NK-92 (cell line): Measurements from ENCODE around the gene ARHGEF12.

ENCODE experiments used
- DNase-seq: peaks from one replicate; lab custom pipeline; 2025; ENCODE audit not compliant: unreplicated experiment; lab: John Stamatoyannopoulos, UW

Gene ARHGEF12

DNA sequence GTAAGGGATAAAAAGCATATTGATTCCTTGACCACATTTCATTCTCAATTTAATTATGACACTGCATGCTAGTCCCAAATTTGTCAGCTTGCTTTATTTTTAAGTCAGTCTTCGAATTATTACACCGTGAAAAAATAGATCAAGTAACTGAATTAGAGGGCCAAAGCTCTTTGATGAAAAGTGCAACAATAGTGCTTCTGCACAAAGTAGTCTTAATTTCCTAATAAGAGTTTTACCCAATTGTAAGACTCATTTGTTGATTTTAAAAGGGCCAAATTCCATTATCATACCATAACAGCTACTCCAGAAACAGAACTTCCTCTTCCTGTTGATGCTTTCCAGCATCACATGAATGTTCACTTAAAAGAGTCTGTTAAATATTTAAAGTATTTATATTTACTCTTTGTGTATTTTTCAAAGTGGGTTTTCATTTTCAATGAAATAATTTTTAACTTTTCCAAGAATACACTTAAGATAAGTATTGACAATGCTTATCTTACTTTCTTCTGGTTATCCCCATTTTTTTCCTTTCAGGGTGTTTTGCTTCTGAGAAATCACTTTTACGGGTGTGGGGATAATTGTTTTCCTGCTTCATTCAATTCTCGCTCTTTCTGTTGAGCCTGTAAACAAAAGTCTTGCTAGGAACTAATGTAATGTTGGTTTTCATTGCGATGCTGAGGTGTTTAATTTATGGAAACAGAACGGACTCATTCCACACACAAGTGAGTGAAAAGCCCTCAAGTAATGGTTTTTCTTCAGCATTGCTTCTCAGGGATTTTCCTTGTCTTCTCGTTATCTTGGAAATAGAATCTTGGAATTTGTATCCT, 2.1 kb downstream of the ARHGEF12 start:
- no peak for DNase-seq

DNA sequence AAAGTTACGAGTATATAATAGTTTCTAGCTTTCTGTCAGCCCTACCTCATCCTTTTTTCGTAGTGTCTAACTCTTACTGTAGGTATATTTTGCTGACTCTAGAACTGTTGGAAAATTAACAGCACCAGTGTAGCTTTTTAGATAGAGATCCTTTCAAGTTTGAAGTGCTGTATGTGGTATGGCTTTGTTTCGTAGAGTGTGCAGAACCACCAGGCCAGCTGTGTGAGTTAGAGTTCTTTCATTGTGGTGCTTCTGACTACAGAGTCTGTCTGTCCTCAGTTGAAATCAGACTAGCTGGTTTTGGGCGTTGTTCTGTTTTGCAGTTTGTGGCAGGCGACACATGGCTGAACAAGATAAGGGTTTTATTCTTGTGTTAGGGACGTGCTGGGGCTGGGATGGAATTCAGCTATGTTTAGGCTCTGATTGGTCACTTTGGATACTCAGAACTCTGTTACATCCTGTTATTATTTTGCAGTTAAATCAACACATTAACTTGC, 3.2 kb downstream of the ARHGEF12 start:
- no peak for DNase-seq

DNA sequence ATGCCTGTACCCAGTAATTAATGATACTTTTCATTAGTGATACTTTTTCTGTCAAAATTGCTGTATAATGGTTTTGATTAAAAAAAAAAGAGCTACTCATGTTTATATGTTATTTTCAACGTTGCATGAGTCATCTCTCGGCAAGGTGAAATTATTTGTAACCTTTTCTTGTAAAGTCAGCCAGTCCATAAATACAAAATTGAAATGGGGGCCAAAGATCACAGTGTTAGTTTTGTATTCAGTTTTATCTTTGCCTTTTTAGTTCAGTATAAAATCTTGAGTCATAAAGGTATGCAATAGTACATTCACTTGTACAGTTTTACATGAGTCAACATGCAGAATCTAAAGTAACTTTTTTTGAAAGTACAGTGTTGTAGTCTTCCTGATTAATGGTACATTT, 4.3 kb downstream of the ARHGEF12 start:
- no peak for DNase-seq

DNA sequence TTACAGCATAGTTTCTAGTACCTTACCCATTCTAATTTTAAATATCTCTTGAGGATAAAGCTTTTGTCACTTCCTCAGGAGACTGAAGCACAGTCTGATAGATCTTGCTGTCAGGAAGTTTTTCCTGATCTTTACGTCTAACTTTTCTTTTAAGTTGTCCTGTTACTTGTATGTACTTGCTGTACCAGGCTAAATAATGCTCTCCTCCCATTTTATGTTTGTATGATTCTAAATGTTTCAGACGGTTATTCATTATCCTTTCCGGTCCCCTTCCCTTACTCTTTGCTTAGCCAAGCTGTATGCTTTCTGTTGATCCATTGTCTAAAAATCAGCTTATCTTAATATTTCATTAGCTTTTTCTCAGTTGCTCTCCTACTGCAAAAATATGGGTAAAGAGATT, 6.0 kb downstream of the ARHGEF12 start:
- DNase-seq: no peak

GRCh38 chr11:120342678-120343077, 6.5 kb downstream of the ARHGEF12 start:
- DNase-seq: no peak

GRCh38 chr11:120343429-120343828, 7.2 kb downstream of the ARHGEF12 start:
- DNase-seq: no peak

DNA sequence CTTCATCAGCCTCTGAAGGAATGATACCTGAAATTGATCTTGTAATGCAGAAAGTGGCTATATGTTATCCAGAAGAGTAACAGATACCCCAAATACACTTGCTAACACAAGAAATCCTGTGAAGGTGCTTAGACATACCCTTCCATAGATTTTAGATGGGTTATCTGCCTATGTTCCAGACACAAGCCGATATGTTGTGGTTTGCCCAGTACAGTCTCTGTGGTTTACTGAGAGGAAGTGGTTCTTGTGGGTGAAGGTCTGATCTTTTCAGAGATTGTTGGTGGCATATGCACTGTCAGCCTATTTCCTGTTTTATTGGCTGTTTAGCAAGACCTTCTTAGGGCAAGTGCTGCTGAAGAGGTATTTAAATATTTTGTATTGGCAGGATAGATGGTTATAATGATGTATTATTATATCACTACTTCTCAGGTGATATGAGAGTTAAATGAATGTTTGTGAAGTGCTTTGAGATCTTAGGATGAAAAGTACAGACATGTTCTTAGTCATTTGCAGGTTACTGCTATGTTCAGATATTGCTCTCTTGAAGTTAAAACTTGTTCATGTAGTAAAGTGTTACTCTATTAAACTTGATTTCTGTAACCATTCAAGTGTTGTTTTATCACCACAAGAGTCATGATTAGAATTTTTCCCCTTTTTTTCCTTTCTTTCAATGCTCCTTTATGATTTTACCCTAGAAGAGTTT, 8.2 kb downstream of the ARHGEF12 start:
- no peak for DNase-seq

DNA sequence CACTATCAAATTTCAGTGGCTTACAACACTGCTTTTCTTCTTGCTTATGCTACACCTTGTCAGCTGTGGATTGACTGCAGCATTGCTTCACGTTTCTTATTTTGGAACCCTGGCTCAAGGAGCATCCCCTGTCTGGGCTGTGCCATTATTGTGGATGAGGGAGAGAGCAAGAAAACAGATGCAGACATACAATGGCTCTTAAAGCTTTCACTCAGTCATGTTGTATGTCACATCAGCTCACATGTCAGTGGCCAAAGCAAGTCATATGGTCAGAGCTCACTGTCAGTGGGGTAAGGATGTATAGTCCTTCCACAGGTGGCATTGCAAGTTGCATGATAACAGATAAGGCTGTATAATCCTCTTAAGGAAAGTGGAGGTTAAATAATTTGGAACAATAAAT, 10.0 kb downstream of the ARHGEF12 start:
- DNase-seq: no peak

DNA sequence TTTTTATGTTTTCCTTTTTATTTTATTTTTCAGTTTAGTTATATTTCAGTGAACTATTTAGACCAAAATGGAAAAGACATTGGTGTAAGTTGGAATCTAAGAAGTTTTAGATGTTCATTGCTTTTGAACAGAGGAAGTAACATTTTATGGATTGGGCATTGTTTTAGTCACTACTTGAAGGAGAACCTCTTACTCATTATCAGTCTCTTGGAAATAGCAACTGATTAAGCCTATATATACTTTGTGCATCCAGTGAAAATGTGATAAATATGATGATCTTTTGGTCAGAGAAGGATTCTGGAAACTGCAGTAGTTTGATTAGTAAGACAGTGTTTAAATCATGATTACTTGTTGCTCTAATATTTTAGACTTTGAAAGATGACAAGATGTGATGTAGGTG, 14.4 kb downstream of the ARHGEF12 start:
- no peak for DNase-seq

- DNase-seq: no peak
These were observed 16.2 kb downstream of the ARHGEF12 start for GRCh38 chr11:120352405-120352804.

DNA sequence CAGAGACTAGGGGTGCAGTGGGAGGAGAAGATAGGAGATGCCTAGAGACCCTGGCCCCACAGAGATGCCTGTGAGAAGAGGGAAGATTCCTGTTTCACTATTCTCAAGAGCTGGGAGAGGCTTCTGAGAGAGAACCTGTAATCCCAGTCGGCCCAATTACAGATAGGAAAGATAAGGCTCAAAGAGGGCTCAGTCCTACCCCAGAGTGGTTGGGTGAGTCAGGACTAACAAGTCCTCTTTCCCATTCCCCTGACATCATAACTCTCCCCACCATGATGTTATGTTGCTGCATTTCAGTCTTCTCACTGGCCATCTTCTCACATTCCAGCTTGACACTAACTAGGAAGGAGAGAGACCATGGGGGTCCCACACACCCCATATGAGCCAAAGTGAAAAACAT, 17.9 kb downstream of the ARHGEF12 start:
- DNase-seq: no peak

DNA sequence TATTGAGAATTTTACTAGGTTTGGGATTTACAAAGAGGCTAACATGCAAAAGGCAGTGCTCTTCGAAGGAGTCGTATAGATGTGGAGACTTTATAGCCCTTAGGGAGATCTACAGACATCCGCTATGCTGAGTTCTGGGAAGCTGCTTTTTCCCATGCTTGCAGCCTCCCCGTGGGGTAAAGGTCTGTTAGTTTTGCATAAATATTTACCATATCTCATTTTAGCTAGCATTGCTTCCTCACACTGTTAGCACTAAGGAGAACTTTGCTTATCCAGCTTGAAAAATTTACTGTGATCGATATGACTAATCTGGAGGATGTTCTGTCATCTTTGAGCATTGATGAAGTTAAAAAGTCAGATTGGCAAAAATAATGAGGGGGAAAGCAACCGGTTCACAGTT, 18.6 kb downstream of the ARHGEF12 start:
- no peak for DNase-seq

GRCh38 chr11:120357620-120358019, 21.4 kb downstream of the ARHGEF12 start:
- no peak for DNase-seq

GRCh38 chr11:120358729-120359128, 22.5 kb downstream of the ARHGEF12 start:
- no peak for DNase-seq

DNA sequence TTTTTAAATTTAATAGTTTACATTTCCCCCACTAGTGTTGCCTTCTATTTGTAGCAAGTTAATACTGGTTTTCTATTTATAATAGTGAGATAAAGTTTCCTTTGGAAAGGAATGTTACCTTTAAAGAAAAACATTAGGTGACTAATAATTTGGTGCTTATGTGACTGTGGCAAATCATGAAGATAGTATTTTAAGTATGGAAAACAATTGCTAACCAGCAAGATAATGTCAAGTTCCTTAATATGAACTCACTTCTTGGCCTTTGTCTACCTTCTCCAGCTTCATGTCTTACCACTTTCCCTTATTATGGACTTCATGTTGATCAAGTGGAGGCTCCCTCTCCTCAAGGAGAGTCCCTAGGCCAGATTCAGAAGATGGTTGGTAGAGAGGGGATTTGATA, 27.2 kb downstream of the ARHGEF12 start:
- no peak for DNase-seq

- DNase-seq: no peak
These were observed 29.3 kb downstream of the ARHGEF12 start for GRCh38 chr11:120365512-120365911.

DNA sequence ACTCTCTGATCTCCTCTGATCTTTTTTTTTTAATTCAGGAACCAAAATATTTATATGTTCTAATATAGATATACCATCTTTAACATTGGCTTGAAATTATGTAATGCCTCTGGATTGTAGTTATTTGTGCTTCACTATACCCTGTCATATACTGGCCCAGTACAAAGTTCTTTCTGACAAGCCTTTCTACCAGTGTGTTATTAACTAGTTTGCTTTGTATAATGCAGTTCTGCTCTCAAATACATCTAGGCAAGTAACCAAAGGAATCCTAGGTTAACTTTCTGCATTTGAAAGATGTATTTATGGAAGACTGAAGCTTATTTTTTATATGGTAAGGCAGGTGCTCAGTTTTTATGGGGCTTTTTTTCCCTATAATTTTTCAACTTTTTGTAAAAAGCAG, 36.1 kb downstream of the ARHGEF12 start:
- DNase-seq: no peak

GRCh38 chr11:120375076-120375475, 38.9 kb downstream of the ARHGEF12 start:
- no peak for DNase-seq

GRCh38 chr11:120376547-120377182, 40.5 kb downstream of the ARHGEF12 start:
- no peak for DNase-seq

DNA sequence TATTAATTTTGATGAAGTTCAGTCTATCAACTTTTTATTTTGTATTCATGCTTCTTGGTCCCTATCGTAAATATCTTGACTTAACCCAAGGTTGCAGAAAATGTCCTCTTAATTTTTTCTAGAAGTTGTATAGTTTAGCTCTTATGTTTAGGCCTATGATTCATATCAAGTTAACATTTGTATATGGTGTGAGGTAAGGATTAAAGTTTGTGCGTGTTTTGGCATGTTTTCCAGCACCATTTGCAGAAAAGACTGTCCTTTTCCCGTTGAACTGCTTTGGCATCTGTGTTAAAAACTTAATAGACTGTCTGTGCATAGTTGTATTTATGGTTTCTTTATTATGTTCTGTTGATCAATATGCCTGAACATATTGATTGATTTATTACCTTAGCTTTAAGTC, 42.3 kb downstream of the ARHGEF12 start:
- DNase-seq: no peak

DNA sequence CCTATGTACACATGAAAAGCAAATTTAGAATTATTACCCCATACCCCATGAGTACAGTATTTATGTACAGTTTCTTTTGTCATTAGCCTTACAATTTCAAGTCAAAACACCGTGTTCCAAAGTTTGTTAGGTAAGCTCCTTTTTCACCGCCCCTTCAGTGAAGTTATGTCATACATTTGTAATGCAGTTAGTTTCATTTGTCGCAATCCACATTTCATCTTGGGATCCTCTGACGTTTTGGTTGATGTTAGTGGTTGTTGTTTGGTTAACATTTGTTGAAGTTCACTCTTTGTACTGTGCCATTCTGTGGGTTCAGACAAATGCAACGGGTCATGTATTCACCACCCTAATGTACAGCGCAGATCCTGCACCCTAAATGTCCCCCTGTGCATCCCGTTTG, 45.2 kb downstream of the ARHGEF12 start:
- no peak for DNase-seq
